Measurements from ENCODE around the gene SOCS2. TPM values are rescaled to one million over a fixed set of nuclear protein-coding genes. Genes with fewer than 3 reads are reported as not detected.
A peak's percentile ranks its signal among the peaks of the same experiment; 100 is the strongest.
"Not testable (repeated sequence)": the region's sequence is repeated elsewhere in the genome, so short reads cannot be mapped to it uniquely, and the experiment has no call there.

SOCS2 gene, protein sequence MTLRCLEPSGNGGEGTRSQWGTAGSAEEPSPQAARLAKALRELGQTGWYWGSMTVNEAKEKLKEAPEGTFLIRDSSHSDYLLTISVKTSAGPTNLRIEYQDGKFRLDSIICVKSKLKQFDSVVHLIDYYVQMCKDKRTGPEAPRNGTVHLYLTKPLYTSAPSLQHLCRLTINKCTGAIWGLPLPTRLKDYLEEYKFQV
- polyA plus RNA-seq (ENCODE audit: insufficient read length in 12 of 12): 10 to 100 TPM in 11 of 12 donors, not detected in 1; 12.5 to 26.7 (median 17.3) TPM
- long read RNA-seq, donor 1, transcript SOCS2-210 (2 exons, 1,716 nt): minor isoform, 5 of 21 reads
- long read RNA-seq, donor 1, transcript SOCS2-202 (3 exons, 1,065 nt): major isoform, 9 of 21 reads
- long read RNA-seq, donor 1, partial matches to known transcripts: 0 of 21 reads
- long read RNA-seq, donor 1, other reads (novel, unspliced or antisense): 0 of 21 reads
- long read RNA-seq, donor 2, partial matches to known transcripts: 0 of 8 reads
- long read RNA-seq, donor 2, other reads (novel, unspliced or antisense): 0 of 8 reads
- long read RNA-seq, donor 3, partial matches to known transcripts: 0 of 2 reads
- long read RNA-seq, donor 3, other reads (novel, unspliced or antisense): 0 of 2 reads
- long read RNA-seq, donor 4, partial matches to known transcripts: 0 of 1 reads
- long read RNA-seq, donor 4, other reads (novel, unspliced or antisense): 0 of 1 reads
- long read RNA-seq, donor 5: 0 reads
- long read RNA-seq, donor 6, partial matches to known transcripts: 0 of 6 reads
- long read RNA-seq, donor 6, other reads (novel, unspliced or antisense): 0 of 6 reads
- long read RNA-seq, donor 7, partial matches to known transcripts: 0 of 2 reads
- long read RNA-seq, donor 7, other reads (novel, unspliced or antisense): 0 of 2 reads
- long read RNA-seq, donor 8, partial matches to known transcripts: 0 of 8 reads
- long read RNA-seq, donor 8, other reads (novel, unspliced or antisense): 0 of 8 reads
- long read RNA-seq, donor 9, partial matches to known transcripts: 0 of 6 reads
- long read RNA-seq, donor 9, other reads (novel, unspliced or antisense): 0 of 6 reads
- long read RNA-seq, donor 10, partial matches to known transcripts: 0 of 10 reads
- long read RNA-seq, donor 10, other reads (novel, unspliced or antisense): 0 of 10 reads
- long read RNA-seq, donor 11, partial matches to known transcripts: 0 of 1 reads
- long read RNA-seq, donor 11, other reads (novel, unspliced or antisense): 0 of 1 reads

DNA sequence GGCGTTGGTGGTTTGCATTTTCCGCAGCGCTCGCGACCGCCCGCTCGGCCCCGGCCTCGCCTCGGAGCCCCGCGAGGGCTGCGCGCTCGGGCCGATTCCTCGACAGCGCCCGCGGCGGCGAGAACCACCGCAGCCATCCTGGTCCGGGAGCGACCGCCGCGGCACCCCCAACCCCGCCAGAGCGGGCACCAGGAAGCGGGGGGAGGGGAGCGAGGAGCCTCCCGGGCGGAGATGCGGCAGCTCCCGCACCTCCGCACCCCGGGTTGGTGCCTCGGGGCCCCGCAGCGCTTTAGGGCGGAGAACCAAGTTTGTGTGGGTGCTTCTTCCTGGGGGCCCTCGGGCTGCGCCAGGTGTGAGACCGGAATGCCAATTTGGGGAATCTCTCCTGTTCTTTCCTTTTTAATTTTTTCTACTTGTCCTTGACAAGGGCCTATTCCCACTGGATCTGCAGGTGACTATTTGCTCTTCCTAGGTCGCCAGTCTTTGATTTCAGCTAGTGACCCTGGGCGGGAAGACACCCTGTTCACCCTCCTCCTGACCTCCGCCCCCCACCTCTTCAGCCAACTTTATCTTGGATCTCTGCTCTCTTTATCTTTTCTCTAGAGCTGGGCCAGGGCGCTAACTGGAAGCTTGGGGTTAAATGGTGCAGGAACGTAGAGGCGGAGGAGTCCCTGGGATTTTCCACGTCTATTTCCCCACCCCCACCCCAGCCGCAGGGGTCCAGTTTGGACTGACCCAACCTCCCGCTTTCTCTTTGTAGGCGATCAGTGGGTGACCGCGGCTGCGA is at the start of gene SOCS2:
SOCS2 (plus strand) TSS at position 751 of the 787 bp plus-strand sequence. CDS start 223 bp downstream, outside the sequence.
- peak; percentile 38 for DNase-seq

DNA sequence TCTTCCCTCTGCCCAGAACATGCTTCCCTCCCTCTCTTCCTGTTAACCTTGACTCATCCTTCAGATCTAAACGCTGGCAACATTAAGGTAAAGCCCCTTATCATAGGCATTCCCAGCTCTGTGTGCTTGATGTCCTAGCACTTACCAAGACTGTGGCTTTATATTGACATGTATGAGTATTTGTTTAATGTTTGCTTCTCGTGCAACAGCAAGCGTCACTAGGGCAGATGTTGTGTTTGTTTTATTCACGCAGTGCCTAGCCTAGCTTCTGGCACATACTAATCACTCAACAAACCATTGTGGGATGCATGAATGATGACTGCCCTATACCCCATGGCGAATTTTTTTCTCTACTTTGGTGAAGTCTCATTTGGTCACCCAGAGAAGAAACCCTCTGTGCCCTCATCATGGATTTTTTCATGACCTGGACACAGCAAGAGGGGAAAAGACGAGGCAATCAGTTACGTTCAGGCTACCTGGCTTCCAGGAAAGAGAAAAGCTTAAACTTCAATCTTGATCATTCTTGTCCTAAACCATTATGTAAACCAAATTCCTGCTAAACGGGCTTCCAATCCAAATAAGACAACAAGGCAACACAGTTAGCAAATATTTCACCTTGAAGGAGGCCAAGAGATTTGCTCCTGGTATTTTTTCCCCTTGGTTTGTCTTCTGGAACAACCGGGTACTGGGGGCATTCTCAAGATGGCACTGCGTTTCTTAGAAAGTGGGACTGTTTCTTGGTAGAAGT is 47.9 kb upstream of the SOCS2 start:
- no peak for DNase-seq

DNA sequence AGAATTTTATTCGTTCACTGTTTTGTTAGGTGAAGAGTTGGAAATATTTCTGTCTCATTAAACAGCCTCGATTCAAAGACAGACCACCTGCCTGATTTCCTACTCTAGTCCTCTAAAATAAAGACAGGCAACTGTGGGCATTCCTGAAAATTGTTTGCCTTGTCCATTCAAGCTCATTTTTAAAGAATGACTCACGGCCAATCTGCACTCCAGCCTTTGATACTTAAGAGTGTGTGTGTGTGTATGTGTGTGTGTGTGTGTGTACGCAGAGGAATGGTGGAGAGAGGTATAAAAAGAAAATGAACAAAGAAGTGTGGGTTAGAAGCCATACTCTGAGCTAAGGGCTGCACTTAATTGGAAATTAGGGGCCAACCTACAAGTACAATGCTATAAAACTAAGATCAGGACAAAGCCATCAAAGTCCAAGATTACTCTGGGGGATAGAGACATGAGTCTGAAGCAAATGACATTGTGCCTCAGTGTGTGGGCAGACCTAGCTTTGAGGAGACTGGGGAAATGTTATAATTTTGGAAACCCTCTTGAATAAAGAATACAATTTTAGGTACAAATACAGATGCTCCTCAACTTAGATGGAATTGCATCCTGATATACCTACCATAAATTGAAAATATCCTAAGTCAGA is 45.6 kb upstream of the SOCS2 start:
- no peak for DNase-seq

DNA sequence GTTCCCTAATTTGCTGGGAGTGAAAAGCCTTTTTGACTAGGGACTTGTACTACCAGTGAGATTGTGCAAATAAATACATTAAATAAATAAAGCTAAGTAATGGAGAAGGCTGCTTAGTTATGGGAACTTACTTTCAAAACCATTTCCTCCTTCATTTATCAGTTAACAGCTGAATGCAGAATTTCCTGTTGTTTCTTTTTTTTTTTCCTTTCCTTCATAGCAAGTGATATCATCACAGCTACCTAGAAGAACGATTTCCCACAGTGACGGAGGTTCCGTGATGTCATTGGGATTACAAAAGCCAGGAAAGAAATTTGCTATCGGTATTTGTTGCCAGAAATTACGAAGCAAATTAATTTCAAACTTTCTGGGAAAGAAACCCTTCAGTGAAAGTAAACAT is 42.1 kb upstream of the SOCS2 start:
- DNase-seq: no peak

DNA sequence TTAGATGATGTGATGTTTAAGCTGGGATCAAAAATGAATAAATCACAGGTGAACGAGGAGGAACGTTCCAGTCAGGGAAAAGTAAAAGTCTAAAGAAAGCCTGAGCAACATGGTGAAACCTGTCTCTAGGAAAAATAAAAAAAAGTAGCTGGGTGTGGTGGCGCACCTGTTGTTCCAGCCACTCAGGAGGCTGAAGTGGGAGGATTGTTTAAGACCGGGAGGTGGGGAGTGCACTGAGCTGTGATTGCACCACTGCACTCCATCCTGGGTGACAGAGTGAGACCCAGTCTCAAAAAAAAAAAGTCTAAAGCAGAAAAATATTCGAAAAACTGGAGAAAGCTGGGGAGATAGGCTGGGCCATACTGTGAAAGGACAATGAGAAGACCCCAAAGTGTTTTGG is 39.2 kb upstream of the SOCS2 start:
- no peak for DNase-seq

DNA sequence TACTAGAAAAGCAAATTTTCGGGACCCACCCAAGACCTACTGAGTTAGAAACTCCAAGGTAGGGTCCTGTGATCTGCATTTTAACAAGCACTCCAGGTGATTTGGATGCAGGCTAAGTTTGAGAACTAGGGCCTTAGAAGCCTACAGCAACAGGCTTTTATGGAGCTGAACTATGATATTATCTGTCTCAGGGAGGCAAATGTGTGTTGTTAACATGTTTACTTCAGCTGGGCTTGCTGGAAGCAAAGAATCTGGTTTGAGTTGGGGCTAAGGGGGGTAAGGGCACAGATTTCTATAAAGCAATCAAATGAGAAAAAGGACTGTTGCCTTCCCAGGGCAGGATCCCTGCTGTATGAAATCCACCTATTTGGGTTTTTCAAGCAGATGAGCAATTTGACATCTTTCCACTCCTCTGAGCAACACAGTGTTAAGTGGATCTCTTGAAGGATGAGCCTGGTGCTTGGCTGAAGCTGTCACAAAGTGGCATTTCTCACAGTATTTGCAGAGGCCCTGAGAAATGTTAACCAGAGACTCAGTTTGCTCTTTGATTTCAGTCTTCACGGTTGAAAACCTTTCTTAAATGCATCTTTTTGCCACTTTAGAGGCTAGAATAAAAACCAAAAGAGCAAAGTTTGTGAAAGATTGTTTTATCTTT is 36.2 kb upstream of the SOCS2 start:
- no peak for DNase-seq

DNA sequence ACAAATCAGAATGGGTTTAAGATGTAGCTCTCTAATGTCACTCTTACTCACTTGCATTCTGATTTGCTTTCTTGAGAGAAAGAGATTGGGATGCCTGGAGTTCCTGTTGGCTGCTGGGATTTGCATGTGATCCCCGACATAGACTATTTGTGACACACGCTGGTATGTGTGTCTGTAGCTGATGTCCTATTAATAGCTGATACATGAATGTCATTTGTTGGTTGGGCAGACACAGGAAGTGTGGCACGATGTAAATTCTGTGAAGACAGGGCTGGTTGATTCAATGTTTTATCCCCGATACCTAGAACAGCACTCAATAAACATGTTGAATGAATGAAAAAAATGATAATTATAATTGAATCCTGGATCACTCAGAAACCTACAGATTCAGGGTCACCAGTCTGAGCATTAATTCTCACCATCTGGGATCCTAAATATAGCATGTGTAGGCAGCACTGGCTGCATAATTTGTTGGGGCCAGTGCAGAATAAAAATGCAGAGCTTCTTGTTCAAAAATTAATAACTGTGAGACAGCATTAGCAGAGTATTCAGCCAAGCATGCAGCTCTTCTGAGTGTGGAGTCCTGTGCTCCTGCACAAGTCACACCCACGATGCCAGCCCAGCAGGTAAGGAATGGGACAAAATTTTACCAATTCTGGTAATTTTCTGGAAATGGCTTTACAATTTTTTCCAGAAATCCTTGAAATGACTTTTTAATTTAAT is 35.5 kb upstream of the SOCS2 start:
- no peak for DNase-seq

DNA sequence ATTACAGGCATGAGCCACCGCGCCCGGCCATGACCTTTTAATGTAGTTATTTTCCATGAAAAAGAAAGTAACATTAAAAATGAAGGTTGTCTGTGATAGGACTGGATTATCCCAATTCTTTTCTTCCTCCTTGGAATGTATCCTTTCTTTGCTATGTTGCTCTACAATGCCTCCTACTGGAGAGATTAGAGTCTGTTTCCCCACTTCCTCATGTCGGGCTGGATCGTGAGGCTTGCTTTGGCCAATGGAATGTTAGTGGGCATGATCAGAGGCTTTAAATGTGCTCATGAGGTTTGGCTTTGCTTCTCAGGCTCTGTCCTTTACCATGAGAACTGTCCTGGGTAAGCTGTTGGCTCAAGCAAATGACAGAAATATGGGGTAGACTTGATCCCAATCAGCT is 34.7 kb upstream of the SOCS2 start:
- no peak for DNase-seq

DNA sequence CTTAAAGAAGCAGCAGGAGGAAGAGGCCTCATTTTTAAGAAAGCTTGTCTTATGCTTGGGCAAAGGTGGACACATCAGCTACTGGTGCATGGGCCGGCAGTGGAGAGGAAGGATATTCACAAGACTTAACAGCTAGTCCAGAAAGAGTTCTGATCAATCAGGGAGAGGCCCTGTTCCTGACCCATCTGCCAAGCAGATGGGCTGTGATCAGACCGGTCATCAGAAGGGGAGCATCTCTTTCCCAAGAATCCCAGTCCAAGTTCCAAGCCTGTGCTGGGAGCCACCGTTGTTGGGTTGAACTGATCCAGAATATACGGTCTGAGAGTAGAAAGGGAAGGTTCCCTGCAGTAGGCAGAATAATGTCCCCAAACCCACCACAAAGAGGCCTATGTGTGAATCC is 32.7 kb upstream of the SOCS2 start:
- no peak for DNase-seq

DNA sequence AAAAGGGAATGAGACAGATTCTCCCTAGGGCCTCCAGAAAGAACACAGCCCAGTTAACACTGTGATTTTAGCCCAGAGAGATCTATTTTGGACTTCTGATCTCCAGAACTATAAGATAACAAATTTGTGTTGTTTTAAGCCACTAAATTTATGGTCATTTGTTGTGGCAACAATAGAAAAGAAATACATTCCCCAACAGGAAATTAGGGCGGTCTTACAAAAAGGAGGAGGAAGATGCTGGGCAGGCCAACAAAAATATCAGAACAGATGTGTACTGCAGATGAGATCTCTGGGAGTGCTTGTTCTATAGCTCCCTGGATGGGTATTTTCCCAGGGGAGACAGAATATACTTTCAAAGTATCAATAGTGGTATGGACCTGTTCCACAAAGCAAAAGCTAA is 32.0 kb upstream of the SOCS2 start:
- DNase-seq: no peak

DNA sequence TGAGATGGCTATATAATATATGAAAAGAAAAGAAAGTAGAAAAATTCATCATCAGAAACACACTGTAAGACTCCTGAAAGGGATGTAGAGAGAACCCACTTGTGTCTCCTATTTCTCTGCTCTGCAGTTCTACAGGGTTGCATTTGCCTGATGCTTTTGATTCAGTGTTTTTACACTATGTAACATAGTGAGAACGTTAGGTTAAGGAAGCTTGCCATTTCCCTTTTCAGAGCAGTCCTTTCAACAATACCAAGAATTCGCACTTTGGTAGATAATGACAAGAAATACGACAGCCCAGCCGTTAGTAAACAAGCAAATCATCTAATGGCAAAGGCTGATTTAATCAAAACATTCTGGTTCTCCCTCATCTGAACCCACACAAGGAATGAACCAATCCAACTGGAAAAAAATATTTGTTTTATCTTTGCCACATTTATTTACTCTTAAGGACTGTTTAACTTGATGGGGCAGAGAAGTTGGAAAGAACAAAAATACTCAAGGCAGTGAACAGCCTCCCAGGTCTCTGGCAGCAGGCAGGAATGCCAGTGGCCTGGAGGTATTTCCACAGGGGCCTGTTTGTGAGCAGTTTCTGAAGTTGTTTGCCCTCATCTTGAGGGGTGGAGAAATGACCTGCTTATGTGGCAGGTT is 30.8 kb upstream of the SOCS2 start:
- no peak for DNase-seq

DNA sequence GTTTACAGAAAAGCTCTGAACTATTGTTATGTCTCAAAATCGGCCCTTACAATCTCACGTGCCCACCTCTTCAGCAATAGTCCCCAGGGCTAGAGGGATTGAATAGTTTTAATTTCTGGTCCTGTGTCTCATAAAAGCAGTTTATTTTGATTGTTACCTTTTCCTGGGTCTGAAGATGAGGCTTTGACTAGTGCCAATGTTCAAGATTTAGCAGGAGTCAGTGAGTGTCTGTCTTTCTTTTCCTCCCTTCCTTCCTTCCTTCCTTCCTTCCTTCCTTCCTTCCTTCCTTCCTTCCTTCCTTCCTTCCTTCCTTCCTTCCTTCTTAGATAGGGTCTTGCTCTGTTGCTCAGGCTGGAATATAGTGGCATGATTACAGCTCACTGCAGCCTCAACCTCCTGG is 24.7 kb upstream of the SOCS2 start:
- no peak for DNase-seq

DNA sequence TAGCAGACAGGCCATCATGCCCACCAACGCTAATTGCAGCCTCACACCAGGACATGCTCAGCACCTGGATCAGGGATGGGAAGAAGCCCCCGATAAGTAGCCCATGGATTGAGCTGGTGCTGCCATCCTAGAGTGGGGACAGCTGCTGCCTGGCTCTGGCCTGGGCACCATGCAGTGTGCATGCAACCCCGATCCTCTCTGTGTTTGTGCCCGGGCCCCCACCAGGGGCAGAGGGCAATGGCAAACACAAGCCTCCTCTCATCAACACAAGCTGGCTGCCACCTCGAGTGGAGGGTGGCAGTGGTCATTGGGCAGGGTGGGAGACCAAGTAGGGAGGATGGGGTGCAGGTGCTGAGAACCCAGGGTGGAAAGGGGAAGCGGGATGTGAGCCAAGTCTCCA is 23.3 kb upstream of the SOCS2 start:
- DNase-seq: no peak

DNA sequence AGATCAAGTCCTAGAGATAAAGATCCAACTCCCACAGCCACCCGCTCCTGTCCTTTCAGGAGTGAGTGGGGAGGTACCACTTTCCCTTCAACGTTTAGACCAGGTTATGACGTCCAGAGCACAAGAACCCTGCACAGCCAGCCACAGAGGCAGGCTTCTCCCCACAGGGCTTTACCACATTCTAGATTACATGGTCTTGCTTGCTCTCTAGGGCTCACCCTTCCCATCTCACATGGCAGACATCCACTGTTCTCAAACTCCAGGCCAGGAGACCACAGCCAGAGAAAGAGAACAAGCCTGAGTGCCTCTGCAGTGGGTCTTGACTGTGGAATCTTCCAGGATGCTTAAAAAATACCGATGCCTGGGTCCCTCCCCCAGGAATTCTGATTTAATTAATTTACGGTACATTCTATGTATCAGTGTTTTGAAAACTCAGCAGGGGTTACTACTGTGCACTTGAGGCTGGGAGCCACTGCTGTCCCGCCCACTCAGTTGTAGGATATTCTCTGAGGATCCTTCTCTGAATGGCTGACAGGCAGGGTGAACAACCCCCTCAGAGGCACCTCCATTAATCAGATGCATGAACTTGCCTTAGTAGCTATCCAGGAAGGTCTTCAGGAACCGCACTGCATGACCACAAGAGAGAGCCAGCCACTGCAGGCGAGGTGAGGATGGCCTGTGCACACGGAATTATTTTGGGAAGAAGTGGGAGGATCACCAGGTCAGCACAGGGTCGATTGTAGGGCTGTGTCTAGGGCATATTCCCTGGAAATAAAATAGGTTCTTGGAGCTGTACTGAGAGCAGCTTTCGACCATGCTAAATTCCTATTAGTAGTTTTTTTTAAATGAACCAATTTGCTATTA is 21.5 kb upstream of the SOCS2 start:
- no peak for DNase-seq

DNA sequence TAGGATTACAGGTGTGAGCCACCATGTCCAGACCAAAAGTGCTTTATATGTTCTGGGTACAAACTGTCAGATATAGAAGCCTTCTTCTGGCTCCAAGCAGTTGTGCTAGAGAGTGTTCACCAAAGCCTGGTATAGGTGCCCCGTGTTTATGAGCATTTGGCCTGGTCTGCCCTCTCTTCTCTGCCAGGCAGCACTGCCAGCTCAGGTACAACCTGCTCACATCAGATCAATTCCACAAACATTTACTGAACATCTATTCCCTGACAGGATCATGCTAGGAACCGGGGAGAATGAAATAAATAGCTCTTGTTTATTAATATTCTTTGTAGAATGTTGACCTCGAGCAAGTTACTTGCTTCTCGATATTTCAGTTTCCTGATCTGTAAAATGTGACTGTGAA is 20.0 kb upstream of the SOCS2 start:
- DNase-seq: no peak

DNA sequence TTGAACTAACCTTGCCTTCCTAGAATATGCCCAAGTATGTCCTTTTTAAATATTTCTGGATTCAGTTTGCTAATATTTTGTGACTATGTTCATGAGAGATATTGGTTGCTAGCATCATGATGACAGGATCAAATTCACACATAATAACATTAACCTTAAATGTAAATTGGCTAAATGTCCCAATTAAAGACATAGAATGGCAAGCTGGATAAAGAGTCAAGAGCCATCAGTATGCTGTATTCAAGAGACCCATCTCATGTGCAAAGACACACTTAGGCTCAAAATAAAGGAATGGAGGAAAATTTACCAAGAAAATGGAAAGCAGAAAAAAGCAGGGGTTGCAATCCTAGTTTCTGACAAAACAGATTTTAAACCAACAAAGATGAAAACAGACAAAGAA is 14.6 kb upstream of the SOCS2 start:
- not testable (repeated sequence) for DNase-seq

DNA sequence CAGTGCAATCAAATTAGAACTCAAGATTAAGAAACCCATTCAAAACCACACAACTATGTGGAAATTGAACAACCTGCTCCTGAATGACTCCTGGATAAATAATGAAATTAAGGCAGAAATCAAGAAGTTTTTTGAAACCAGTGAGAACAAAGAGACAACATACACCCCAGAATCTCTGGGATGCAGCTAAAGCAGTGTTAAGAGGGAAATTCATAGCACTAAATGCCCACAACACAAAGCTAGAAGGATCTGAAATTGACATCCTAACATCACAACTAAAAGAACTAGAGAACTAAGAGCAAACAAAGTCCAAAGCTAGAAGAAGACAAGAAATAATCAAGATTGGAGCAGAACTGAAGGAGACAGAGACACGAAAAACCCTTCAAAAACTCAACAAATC is 13.8 kb upstream of the SOCS2 start:
- DNase-seq: not testable (repeated sequence)

Measured in muscle of arm (tissue), 14 donors.